T-cell (primary cell): Measurements from ENCODE around the gene ARPP21. TPM values are rescaled to one million over a fixed set of nuclear protein-coding genes. Genes with fewer than 3 reads are reported as not detected.

Source experiments
- ATAC-seq, 4 experiments: fragments of 200-7000 bp in 3 of 4; fragments of 150-1000 bp in 1 of 4; cut with Tn5 transposase; replicated peaks in 1 of 4; 1 replicate in 3 of 4; 2 replicates in 1 of 4; pipeline ENCODE4 v1.10.0; 2021; ENCODE audit warnings: moderate library complexity in 3 of 4, mild to moderate bottlenecking in 2 of 4, moderate number of reproducible peaks in 1 of 4
- CTCF ChIA-PET, 2 donors: fragments of 300-600 bp; sonication (Branson Sonifier 250); formaldehyde crosslinking; loops; one replicate each; lab custom pipeline; 2022; ENCODE audit warnings: antibody characterized with exemption in 2 of 2; lab: Charles Lee
- POLR2A ChIA-PET, 2 donors: fragments of 300-600 bp; sonication (Branson Sonifier 250); formaldehyde crosslinking; loops; one replicate each; lab custom pipeline; 2022; ENCODE audit warnings: antibody characterized with exemption in 2 of 2; lab: Charles Lee
- DNase-seq, 35 experiments: peaks; one replicate each; pipeline versions ENCODE4 v3.0.0 to v3.0.0-alpha.2; 2013 to 2023
- H3K27ac ChIP-seq: one replicate; pipeline ENCODE4 v1.5.1; 2013; ENCODE audit warnings: low read length
- H3K27me3 ChIP-seq, 2 experiments: replicated peaks in 1 of 2; 1 replicate in 1 of 2; 2 replicates in 1 of 2; pipeline versions ENCODE4 v1.6.1 to v1.7.0; 2013; ENCODE audit warnings: low read length in 1 of 2, mixed read lengths in 1 of 2; ENCODE audit not compliant: control insufficient read depth in 2 of 2, insufficient read depth in 2 of 2; ENCODE audit errors: extremely low read depth in 1 of 2
- H3K36me3 ChIP-seq, 2 donors: 1 replicate in 1 of 2; 2 replicates in 1 of 2; pipeline versions ENCODE4 v1.6.1 to v1.7.0; 2013; ENCODE audit warnings: low read length in 1 of 2; ENCODE audit not compliant: control insufficient read depth in 2 of 2, insufficient read depth in 1 of 2; ENCODE audit errors: extremely low read depth in 1 of 2
- H3K4me1 ChIP-seq, 2 experiments: 1 replicate in 1 of 2; 2 replicates in 1 of 2; pipeline versions ENCODE4 v1.6.1 to v1.7.0; 2013; ENCODE audit warnings: low read length in 2 of 2, mixed read lengths in 1 of 2; ENCODE audit not compliant: insufficient read depth in 2 of 2, control insufficient read depth in 1 of 2; ENCODE audit errors: extremely low read depth in 1 of 2
- H3K4me3 ChIP-seq, 2 donors: 1 replicate in 1 of 2; 2 replicates in 1 of 2; pipeline versions ENCODE4 v1.5.1 to v1.7.0; 2013; ENCODE audit warnings: mild to moderate bottlenecking in 2 of 2, low read length in 1 of 2, moderate library complexity in 1 of 2; ENCODE audit not compliant: control insufficient read depth in 1 of 2; ENCODE audit errors: extremely low read depth in 1 of 2
- H3K9me3 ChIP-seq: 2 replicates; pipeline ENCODE4 v1.7.0; 2013
- H3K27ac Mint-ChIP-seq, 2 donors: one replicate each; pipeline ENCODE4 v1.8.0; 2020 to 2021; ENCODE audit warnings: mild to moderate bottlenecking in 2 of 2, mixed read lengths in 2 of 2
- H3K27me3 Mint-ChIP-seq, 2 donors: one replicate each; pipeline ENCODE4 v1.8.0; 2021 to 2022; ENCODE audit warnings: mixed read lengths in 2 of 2
- H3K36me3 Mint-ChIP-seq: one replicate; pipeline ENCODE4 v1.8.0; 2021; ENCODE audit warnings: mixed read lengths
- H3K4me1 Mint-ChIP-seq, 3 donors: one replicate each; pipeline ENCODE4 v1.8.0; 2020 to 2022; ENCODE audit warnings: mixed read lengths in 3 of 3, mild to moderate bottlenecking in 1 of 3
- H3K4me3 Mint-ChIP-seq, 3 donors: one replicate each; pipeline ENCODE4 v1.8.0; 2020 to 2022; ENCODE audit warnings: mild to moderate bottlenecking in 3 of 3, mixed read lengths in 3 of 3, moderate library complexity in 3 of 3
- H3K9me3 Mint-ChIP-seq, 3 donors: one replicate each; pipeline ENCODE4 v1.8.0; 2020 to 2022; ENCODE audit warnings: mixed read lengths in 3 of 3
- WGBS: methylation state at CpG from one replicate; pipeline ENCODE4 v1.1.5; 2013; ENCODE audit warnings: missing lambda C conversion rate; ENCODE audit not compliant: insufficient coverage; 5-methylcytosine and 5-hydroxymethylcytosine counted together
- total RNA-seq, 35 experiments: library from RNA in 6 of 35; stranded (reverse) in 6 of 35; fragments of 120-200 nt in 1 of 35; gene quantifications; one replicate each; pipeline versions ENCODE4 v1.2.1 to v1.2.4 and lab custom pipeline; 2013 to 2026

ARPP21 gene
- total RNA-seq, 5 donors from 2014 or later (not counting 1 experiment from before 2014, with no cell fraction given): not detected

- peaks cover 4 to 20% (median 6%) of the 10 kb centered on the region in 3 donors for H3K4me1 Mint-ChIP-seq
- H3K9me3 Mint-ChIP-seq: peaks cover 0 to 1% (median 0%) of the 10 kb centered on the region in 3 donors
- peak overlapping the region in 1 of 3 donors; percentile 80 for H3K4me3 Mint-ChIP-seq
- H3K27ac Mint-ChIP-seq: no peak overlapping the region
- ChIA-PET POLR2A (no interaction called here), CTCF (no interaction called here)
- DNase-seq: no peak
- no peak for ATAC-seq
- Histone ChIP-seq H3K27ac (no peak overlapping the region), H3K4me3 (peak overlapping the region in 1 of 2 donors; percentile 95), H3K9me3 (no peaks in the 10 kb centered on the region), H3K27me3 (peaks cover 0 to 16% of the 10 kb centered on the region in 2 experiments), H3K4me1 (peaks cover 8 to 13% of the 10 kb centered on the region in 2 experiments), H3K36me3 (no peaks in the 10 kb centered on the region)
- no peaks in the 10 kb centered on the region for H3K36me3 Mint-ChIP-seq
- H3K27me3 Mint-ChIP-seq: peaks cover 28 to 35% of the 10 kb centered on the region in 2 donors
- WGBS: 54% methylated on average over 2 of the region's 10 CpGs
These were observed 1.2 kb downstream of the ARPP21 start for GRCh38 chr3:35640190-35641165.

- peaks cover 4 to 20% (median 6%) of the 10 kb centered on the region in 3 donors for H3K4me1 Mint-ChIP-seq
- POLR2A ChIA-PET: no interaction called here
- no CpG with 5 or more reads among the region's 1 CpG for WGBS
- no peak overlapping the region for H3K4me3 Mint-ChIP-seq
- H3K27ac Mint-ChIP-seq: no peak overlapping the region
- no peak overlapping the region for H3K4me3 ChIP-seq
- H3K4me1 ChIP-seq: peaks cover 8 to 14% of the 10 kb centered on the region in 2 experiments
- CTCF ChIA-PET: no interaction called here
- no peaks in the 10 kb centered on the region for H3K9me3 ChIP-seq
- peaks cover 0 to 16% of the 10 kb centered on the region in 2 experiments for H3K27me3 ChIP-seq
- DNase-seq: no peak
- no peaks in the 10 kb centered on the region for H3K36me3 Mint-ChIP-seq
- H3K27ac ChIP-seq: no peak overlapping the region
- H3K27me3 Mint-ChIP-seq: peaks cover 28 to 40% of the 10 kb centered on the region in 2 donors
- H3K9me3 Mint-ChIP-seq: peaks cover 0 to 5% (median 0%) of the 10 kb centered on the region in 3 donors
- no peaks in the 10 kb centered on the region for H3K36me3 ChIP-seq
- no peak for ATAC-seq
These were observed 2.0 kb downstream of the ARPP21 start for GRCh38 chr3:35641331-35641730.

GRCh38 chr3:35641920-35642527 is 2.7 kb downstream of the ARPP21 start:
- Mint-ChIP-seq H3K4me1 (peaks cover 4 to 20% (median 6%) of the 10 kb centered on the region in 3 donors), H3K36me3 (no peaks in the 10 kb centered on the region), H3K4me3 (peak overlapping the region in 1 of 3 donors; percentile 15), H3K9me3 (peaks cover 0 to 5% (median 0%) of the 10 kb centered on the region in 3 donors), H3K27ac (no peak overlapping the region), H3K27me3 (peaks cover 28 to 40% of the 10 kb centered on the region in 2 donors)
- DNase-seq: no peak
- H3K4me3 ChIP-seq: no peak overlapping the region
- 55% methylated on average over 2 of the region's 4 CpGs for WGBS
- POLR2A ChIA-PET: no interaction called here
- CTCF ChIA-PET: no interaction called here
- ATAC-seq: no peak
- H3K4me1 ChIP-seq: peaks cover 8 to 14% of the 10 kb centered on the region in 2 experiments
- no peaks in the 10 kb centered on the region for H3K36me3 ChIP-seq
- H3K27me3 ChIP-seq: peaks cover 0 to 16% of the 10 kb centered on the region in 2 experiments
- H3K27ac ChIP-seq: no peak overlapping the region
- H3K9me3 ChIP-seq: no peaks in the 10 kb centered on the region

GRCh38 chr3:35643495-35643894 is 4.2 kb downstream of the ARPP21 start:
- Histone ChIP-seq H3K27me3 (peaks cover 0 to 16% of the 10 kb centered on the region in 2 experiments), H3K9me3 (no peaks in the 10 kb centered on the region), H3K27ac (no peak overlapping the region), H3K36me3 (no peaks in the 10 kb centered on the region), H3K4me3 (no peak overlapping the region), H3K4me1 (peaks cover 8 to 16% of the 10 kb centered on the region in 2 experiments)
- CTCF ChIA-PET: no interaction called here
- peaks cover 4 to 18% (median 6%) of the 10 kb centered on the region in 3 donors for H3K4me1 Mint-ChIP-seq
- WGBS: no CpG with 5 or more reads among the region's 2 CpGs
- H3K36me3 Mint-ChIP-seq: no peaks in the 10 kb centered on the region
- DNase-seq (no peak), ATAC-seq (no peak)
- POLR2A ChIA-PET: no interaction called here
- peaks cover 0 to 5% (median 0%) of the 10 kb centered on the region in 3 donors for H3K9me3 Mint-ChIP-seq
- peaks cover 20 to 33% of the 10 kb centered on the region in 2 donors for H3K27me3 Mint-ChIP-seq
- no peak overlapping the region for H3K27ac Mint-ChIP-seq
- H3K4me3 Mint-ChIP-seq: no peak overlapping the region

- Mint-ChIP-seq H3K9me3 (peaks cover 0 to 5% (median 0%) of the 10 kb centered on the region in 3 donors), H3K27me3 (peaks cover 14 to 31% of the 10 kb centered on the region in 2 donors), H3K4me3 (no peak overlapping the region), H3K4me1 (peaks cover 1 to 11% (median 5%) of the 10 kb centered on the region in 3 donors), H3K36me3 (no peaks in the 10 kb centered on the region), H3K27ac (no peak overlapping the region)
- no peak for DNase-seq
- H3K27ac ChIP-seq: no peak overlapping the region
- WGBS: no CpG with 5 or more reads among the region's 2 CpGs
- no peaks in the 10 kb centered on the region for H3K9me3 ChIP-seq
- peaks cover 3 to 16% of the 10 kb centered on the region in 2 experiments for H3K4me1 ChIP-seq
- ChIA-PET POLR2A (no interaction called here), CTCF (no interaction called here)
- ATAC-seq: no peak
- no peak overlapping the region for H3K4me3 ChIP-seq
- H3K36me3 ChIP-seq: no peaks in the 10 kb centered on the region
- peaks cover 0 to 8% of the 10 kb centered on the region in 2 experiments for H3K27me3 ChIP-seq
These were observed 5.1 kb downstream of the ARPP21 start for GRCh38 chr3:35644451-35644850.

GRCh38 chr3:35645189-35645588 is 5.9 kb downstream of the ARPP21 start:
- ChIA-PET POLR2A (no interaction called here), CTCF (no interaction called here)
- peaks cover 0 to 16% of the 10 kb centered on the region in 2 experiments for H3K4me1 ChIP-seq
- DNase-seq (no peak), ATAC-seq (no peak)
- H3K27ac Mint-ChIP-seq: no peak overlapping the region
- WGBS: no CpG with 5 or more reads among the region's 2 CpGs
- no peaks in the 10 kb centered on the region for H3K9me3 ChIP-seq
- peaks cover 7 to 24% of the 10 kb centered on the region in 2 donors for H3K27me3 Mint-ChIP-seq
- no peak overlapping the region for H3K4me3 Mint-ChIP-seq
- H3K27me3 ChIP-seq: peaks cover 0 to under 1% of the 10 kb centered on the region in 2 experiments
- H3K36me3 Mint-ChIP-seq: no peaks in the 10 kb centered on the region
- no peak overlapping the region for H3K4me3 ChIP-seq
- no peak overlapping the region for H3K27ac ChIP-seq
- H3K9me3 Mint-ChIP-seq: peaks cover 0 to 5% (median 0%) of the 10 kb centered on the region in 3 donors
- H3K4me1 Mint-ChIP-seq: peaks cover 0 to 6% (median 2%) of the 10 kb centered on the region in 3 donors
- H3K36me3 ChIP-seq: no peaks in the 10 kb centered on the region
